Adipose tissue (tissue), 3 donors: Measurements from ENCODE around the gene COL26A1. TPM values are rescaled to one million over a fixed set of nuclear protein-coding genes. Genes with fewer than 3 reads are reported as not detected.
"Not testable (repeated sequence)": the region's sequence is repeated elsewhere in the genome, so short reads cannot be mapped to it uniquely, and the experiment has no call there.

ENCODE experiments used
- H3K27ac ChIP-seq: one replicate; pipeline ENCODE4 v1.5.1; 2013; ENCODE audit warnings: low read depth, low read length
- WGBS, 3 donors: extraction: QIAGEN DNeasy Blood & Tissue Kit; methylation state at CpG; one replicate each; pipeline ENCODE4 v1.1.7; 2013; 5-methylcytosine and 5-hydroxymethylcytosine counted together
- polyA plus RNA-seq, 3 donors: library from polyadenylated mRNA; stranded (reverse); fragments of 200-250 nt; gene quantifications; one replicate each; pipeline ENCODE4 v1.2.3, GENCODE V29; 2013
- donor health status: healthy with polysubstance abuse.
- donor health status: Bipolar disorder and iron deficiency.
- donor health status: healthy.

The COL26A1 gene
- polyA plus RNA-seq, 3 donors = 0.01 to 1.1 (median 0.11) TPM

DNA sequence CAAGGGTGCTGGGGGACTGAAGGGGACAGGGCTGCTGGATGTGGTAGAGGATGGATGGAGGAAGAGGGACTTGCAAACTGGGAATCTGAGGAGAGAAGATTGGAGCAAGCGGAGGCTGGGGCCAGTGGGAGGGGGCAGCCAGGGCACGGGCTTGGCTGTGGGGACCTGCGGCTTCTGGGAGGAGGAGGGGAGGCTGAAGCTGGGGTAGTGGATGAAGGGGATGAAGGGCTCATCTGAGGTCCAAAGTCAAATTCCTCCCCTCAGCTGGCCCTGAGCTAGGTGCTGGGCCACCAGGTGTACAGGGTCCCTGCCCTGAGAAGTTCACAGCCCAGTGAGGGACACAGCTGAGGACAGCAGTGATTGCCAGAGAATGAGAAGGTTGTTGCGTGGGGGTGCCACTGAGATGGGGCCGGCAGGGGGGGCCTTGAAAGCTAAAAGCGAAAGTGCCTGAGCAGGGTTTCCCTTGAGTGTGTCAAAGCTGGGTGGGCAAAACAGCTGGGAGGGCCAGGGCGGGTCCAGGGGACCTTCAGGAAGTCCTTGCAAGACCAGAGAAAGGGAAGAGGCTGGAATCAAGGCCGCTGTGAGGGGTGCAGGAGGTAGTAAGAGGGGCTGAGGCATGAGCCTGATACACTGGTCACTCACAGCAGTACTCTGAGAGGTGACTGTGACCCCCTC lies 191.2 kb downstream of the COL26A1 start:
- WGBS, 3 donors = 83 to 93% (median 85%) methylated on average over 8 of the region's 8 CpGs

GRCh38 chr7:101554584-101555268 lies 192.1 kb downstream of the COL26A1 start:
- H3K27ac ChIP-seq = no peak overlapping the region
- WGBS, 3 donors = 81 to 92% (median 86%) methylated on average over 6 of the region's 6 CpGs

More for the DNA sequence above, 191.2 kb downstream of the COL26A1 start:
- no peak overlapping the region for H3K27ac ChIP-seq

DNA sequence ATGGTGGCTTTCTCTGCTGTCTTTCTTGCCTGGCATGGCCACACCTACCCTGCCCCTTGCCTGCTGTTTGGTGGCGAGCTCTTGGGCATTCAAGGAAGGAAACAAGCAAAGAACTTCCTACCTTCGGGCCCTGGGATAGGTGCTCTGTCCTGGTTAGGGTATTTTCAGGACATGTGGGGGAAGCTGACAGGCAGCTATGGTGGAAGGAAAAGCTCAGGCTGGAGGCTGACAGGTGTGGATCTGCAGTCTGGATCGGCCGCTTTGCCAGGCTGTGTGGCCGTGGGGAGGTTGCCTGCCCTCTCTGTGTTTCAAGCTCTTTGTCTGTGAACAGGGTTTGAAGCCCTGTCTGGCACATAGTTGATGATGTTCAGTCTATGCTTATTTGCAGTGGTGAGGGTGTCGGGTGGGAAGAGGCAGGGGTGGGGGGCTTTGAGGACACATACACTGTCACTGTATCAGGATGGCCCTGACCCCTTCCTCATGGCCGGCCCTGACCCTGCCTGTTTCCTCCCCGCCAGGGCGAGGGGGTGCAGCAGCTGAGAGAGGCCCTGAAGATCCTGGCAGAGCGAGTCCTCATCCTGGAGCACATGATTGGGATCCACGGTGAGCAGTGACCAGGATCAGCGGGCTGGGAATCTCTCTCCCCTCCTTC lies 192.7 kb downstream of the COL26A1 start:
- WGBS, 3 donors = 83 to 91% (median 83%) methylated on average over 11 to 12 of the region's 12 CpGs
- no peak overlapping the region for H3K27ac ChIP-seq

DNA sequence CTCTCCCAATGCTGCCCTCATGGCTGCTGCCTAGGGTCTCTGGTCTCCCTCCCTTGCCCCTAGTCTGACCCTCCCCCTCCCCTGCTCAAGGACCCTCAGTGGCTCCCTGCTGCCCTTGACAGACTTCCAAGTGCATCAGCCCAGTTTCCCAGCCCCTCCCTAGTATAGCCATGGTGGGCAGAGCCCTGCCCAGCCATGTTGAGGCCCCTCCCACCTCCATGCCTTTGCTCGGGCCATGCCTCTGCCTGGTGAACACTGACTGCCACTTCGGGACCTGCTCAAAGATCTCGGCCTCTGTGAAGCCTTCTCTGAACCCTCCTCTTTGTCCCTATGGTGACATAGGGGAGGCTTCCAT lies 193.2 kb downstream of the COL26A1 start:
- WGBS, 3 donors = 74 to 84% (median 78%) methylated on average over 3 of the region's 3 CpGs
- H3K27ac ChIP-seq = no peak overlapping the region

DNA sequence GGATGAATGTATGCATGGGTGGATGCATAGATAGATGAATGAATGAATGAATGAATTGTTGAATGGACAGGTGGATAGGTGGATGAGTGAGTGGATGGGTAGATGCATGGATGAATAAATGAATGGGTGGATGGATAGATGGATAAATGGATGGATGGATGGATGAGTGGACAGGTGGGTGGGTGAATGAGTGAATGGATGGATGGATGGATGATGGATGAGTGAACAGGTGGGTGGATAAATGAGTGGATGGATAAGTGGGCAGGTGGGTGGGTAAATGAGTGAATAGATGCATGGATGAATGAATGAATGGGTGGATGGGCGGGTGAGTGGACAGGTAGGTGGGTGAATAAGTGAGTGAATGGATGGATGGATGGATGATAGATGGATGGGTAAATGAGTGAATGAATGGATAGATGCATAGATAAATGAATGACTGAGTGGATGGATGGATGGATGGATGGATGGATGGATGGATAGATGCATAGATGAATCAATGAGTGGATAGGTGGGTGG lies 193.8 kb downstream of the COL26A1 start:
- 82 to 98% (median 87%) methylated on average over 1 of the region's 1 CpG for WGBS, 3 donors
- H3K27ac ChIP-seq = no peak overlapping the region

- 71 to 87% (median 86%) methylated on average over 8 of the region's 8 CpGs for WGBS, 3 donors
- H3K27ac ChIP-seq = no peak overlapping the region
Measured at GRCh38 chr7:101557421-101557820, 194.7 kb downstream of the COL26A1 start.

- no peak overlapping the region for H3K27ac ChIP-seq
- WGBS, 3 donors = 70 to 81% (median 77%) methylated on average over 9 of the region's 9 CpGs
Measured at GRCh38 chr7:101557978-101558741, 195.5 kb downstream of the COL26A1 start.

DNA sequence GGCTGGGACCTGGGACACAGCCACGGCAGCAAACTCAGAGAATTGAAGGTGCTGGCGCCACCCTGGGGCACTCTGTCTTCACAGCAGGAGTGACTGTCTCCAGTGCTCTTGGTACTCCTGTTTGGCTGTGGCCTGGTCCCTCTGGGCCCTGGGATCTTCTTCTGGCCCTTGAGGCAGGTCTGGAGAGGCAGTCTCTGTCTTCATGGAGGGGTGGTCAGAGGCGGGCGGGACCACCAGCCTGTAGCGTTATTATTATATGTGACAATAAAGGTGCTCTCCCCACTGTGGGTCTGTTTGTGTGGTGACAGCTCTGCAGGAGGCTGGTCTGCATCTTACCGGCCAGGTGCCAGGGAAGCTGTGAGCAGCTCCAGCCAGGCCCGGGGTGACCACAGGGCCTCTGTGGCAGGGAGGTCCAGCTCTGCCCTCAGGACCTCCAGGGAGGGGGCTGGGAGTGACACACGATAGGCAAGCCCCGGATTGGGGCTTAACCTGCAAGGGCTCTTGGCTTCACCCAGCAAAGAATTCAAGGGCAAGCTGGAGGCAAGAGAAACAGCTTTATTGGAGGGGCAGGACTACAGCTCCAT lies 196.2 kb downstream of the COL26A1 start:
- 64 to 79% (median 75%) methylated on average over 9 of the region's 9 CpGs for WGBS, 3 donors

GRCh38 chr7:101559586-101559985 lies 196.9 kb downstream of the COL26A1 start:
- WGBS, 3 donors = 92 to 94% (median 94%) methylated on average over 1 of the region's 1 CpG
- no peak overlapping the region for H3K27ac ChIP-seq

More for the DNA sequence above, 196.2 kb downstream of the COL26A1 start:
- no peak overlapping the region for H3K27ac ChIP-seq

DNA sequence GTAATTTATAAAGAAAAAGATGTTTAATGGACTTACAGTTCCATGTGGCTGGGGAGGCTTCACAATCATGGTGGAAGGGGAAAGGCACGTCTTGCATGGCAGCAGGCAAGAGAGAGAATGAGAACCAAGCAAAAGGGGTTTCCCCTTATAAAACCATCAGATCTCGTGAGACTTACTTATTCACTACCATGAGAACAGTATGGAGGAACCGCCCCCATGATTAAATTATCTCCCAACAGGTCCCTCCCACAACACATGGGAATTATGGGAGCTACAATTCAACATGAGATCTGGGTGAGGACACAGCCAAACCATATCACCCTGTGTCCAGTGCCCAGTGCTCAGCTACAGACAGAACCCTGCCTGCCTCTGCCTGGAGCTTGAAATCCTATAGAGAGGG lies 197.3 kb downstream of the COL26A1 start:
- H3K27ac ChIP-seq = not testable (repeated sequence)
- 81 to 91% (median 88%) methylated on average over 3 of the region's 3 CpGs for WGBS, 3 donors

- WGBS, 3 donors = 51 to 60% (median 59%) methylated on average over 7 of the region's 7 CpGs
- H3K27ac ChIP-seq = no peak overlapping the region
Measured at GRCh38 chr7:101560856-101561255, 198.2 kb downstream of the COL26A1 start.

DNA sequence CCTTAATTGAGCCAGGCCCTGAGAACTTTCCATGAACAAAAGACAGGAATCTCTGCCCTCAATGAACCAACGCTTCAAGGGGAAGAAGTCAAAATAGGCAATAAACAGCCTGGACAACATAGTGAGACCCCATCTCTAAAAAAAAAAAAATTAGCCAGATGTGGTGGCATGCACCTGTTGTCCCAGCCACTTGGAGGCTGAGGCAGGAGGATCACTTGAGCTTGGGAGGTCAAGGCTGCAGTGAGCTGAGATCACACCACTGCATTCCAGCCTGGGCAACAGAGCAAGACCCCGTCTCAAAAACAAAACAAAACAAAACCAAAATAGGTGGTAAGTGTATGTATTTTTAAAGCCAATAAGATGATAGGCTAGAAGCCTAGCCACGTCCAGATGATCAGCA lies 198.6 kb downstream of the COL26A1 start:
- WGBS, 3 donors = 52 to 75% (median 75%) methylated on average over 3 of the region's 3 CpGs
- H3K27ac ChIP-seq = not testable (repeated sequence)

DNA sequence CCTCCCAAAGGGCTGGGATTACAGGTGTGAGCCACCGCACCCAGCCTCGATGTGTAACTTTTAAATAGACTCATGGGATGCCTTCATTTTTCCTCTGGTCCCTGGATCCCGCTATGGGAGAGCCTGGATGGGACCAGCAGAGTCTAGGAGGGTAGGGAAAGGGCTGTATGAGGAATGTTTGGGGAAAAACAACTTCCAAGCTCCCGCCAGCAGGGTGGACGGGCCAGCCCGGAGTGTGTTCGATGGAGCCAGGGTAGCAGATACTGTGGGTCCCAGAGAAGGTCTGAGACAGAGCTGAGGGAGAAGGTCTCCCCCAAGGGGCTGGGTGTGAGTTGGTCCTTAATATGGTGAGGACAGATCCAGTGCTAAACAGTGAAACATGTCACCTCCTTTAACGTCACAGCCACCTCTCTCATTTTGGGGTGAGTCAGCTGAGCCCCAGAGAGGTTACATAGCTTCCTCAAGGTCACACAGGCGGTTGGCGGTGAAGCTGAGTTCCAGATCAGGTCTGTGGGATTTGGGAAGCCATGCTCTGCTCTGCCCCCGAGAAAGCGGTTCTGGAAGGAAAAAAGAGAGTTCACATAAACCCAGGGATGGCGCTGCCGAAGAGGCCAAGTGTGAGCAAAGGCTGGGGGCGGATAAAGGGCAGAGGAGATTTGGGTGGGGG lies 200.0 kb downstream of the COL26A1 start:
- WGBS, 3 donors = 57 to 78% (median 73%) methylated on average over 15 of the region's 15 CpGs
- H3K27ac ChIP-seq = no peak overlapping the region

- 46 to 65% (median 59%) methylated on average over 15 of the region's 15 CpGs for WGBS, 3 donors
- no peak overlapping the region for H3K27ac ChIP-seq
Measured at GRCh38 chr7:101563198-101563901, 200.7 kb downstream of the COL26A1 start.

- 60 to 68% (median 60%) methylated on average over 23 of the region's 23 CpGs for whole genome bisulfite sequencing, 3 donors
- H3K27ac ChIP-seq = no peak overlapping the region
Measured at GRCh38 chr7:101563943-101564777, 201.5 kb downstream of the COL26A1 start.

DNA sequence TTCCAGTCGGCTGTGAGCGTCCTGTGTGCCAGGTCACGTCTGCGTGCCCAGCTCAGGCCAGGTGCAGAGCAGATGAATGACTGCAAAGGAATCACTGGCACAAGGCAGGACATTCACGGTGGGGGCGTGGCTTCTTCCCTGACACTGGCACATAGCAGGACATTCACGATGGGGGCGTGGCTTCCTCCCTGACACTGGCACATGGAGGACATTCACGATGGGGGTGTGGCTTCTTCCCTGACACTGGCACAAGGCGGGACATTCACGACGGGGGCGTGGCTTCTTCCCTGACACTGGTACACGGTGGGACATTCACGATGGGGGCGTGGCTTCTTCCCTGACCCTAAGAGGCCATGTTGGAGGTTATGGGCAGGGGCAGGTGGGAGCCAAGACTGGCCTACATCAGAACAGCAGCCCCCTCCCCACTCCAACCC lies 202.1 kb downstream of the COL26A1 start:
- no peak overlapping the region for H3K27ac ChIP-seq
- 26 to 47% (median 44%) methylated on average over 16 of the region's 16 CpGs for WGBS, 3 donors
